ENCODE measurements around the gene TMC1. TPM values are rescaled to one million over a fixed set of nuclear protein-coding genes. Genes with fewer than 3 reads are reported as not detected.

TMC1 gene
- total RNA-seq, 1 donor from 2014 or later, result not detected

DNA sequence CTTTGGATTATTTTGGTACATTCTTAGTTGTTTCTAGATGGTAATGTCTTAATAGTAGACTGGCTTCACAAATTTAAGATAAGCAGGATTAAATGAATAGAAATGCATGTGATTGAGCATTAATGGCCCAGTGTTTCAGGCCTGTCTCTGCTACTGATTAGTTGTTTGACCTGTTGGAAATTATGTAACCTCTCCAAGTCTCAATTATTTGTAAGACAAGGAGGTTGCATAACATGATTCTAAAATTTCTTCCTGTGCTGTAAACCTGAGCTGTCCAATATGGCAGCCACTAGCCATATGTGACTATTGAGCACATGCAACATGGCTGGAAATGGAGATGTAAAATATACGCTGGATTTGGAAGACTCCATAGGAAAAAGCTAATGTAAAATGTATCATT lies 333.9 kb downstream of the TMC1 start:
- no peak overlapping the region for H3K9ac ChIP-seq
- no peak overlapping the region for H2AFZ ChIP-seq (replicated peaks)
- H3K27me3 ChIP-seq, result no peaks in the 10 kb centered on the region
- H3K27ac ChIP-seq, result no peak overlapping the region
- no peak overlapping the region for H3K4me2 ChIP-seq
- H3K27ac Mint-ChIP-seq, result no peak overlapping the region
- peaks cover 5% of the 10 kb centered on the region for H3K27me3 Mint-ChIP-seq (ENCODE audit: insufficient read depth, low read depth)
- no peak overlapping the region for H3K4me3 ChIP-seq
- no peaks in the 10 kb centered on the region for H3K36me3 Mint-ChIP-seq
- H3K36me3 ChIP-seq, result no peaks in the 10 kb centered on the region
- peaks cover 20% of the 10 kb centered on the region for H3K4me1 Mint-ChIP-seq
- peaks cover 5% of the 10 kb centered on the region for H3K9me3 Mint-ChIP-seq
- no peaks in the 10 kb centered on the region for H3K9me3 ChIP-seq (ENCODE audit: low read depth)
- TF ChIP-seq, protein P1, sequence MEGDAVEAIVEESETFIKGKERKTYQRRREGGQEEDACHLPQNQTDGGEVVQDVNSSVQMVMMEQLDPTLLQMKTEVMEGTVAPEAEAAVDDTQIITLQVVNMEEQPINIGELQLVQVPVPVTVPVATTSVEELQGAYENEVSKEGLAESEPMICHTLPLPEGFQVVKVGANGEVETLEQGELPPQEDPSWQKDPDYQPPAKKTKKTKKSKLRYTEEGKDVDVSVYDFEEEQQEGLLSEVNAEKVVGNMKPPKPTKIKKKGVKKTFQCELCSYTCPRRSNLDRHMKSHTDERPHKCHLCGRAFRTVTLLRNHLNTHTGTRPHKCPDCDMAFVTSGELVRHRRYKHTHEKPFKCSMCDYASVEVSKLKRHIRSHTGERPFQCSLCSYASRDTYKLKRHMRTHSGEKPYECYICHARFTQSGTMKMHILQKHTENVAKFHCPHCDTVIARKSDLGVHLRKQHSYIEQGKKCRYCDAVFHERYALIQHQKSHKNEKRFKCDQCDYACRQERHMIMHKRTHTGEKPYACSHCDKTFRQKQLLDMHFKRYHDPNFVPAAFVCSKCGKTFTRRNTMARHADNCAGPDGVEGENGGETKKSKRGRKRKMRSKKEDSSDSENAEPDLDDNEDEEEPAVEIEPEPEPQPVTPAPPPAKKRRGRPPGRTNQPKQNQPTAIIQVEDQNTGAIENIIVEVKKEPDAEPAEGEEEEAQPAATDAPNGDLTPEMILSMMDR (IDR thresholded peaks at IDR 0.05), result no peak
- TF ChIP-seq EZH2 (IDR thresholded peaks at IDR 0.05) (no peak), EZH2phosphoT487 (IDR thresholded peaks at IDR 0.05) (no peak)
- no peak overlapping the region for H3K4me3 Mint-ChIP-seq
- DNase-seq (ENCODE audit: low spot score), result no peak
- H3K79me2 ChIP-seq (ENCODE audit: low read depth), result no peaks in the 10 kb centered on the region
- peaks cover 7% of the 10 kb centered on the region for H3F3A ChIP-seq (ENCODE audit: low read depth)
- peaks cover 18% of the 10 kb centered on the region for H3K4me1 ChIP-seq
- no peaks in the 10 kb centered on the region for H4K20me1 ChIP-seq (ENCODE audit: low read depth)

DNA sequence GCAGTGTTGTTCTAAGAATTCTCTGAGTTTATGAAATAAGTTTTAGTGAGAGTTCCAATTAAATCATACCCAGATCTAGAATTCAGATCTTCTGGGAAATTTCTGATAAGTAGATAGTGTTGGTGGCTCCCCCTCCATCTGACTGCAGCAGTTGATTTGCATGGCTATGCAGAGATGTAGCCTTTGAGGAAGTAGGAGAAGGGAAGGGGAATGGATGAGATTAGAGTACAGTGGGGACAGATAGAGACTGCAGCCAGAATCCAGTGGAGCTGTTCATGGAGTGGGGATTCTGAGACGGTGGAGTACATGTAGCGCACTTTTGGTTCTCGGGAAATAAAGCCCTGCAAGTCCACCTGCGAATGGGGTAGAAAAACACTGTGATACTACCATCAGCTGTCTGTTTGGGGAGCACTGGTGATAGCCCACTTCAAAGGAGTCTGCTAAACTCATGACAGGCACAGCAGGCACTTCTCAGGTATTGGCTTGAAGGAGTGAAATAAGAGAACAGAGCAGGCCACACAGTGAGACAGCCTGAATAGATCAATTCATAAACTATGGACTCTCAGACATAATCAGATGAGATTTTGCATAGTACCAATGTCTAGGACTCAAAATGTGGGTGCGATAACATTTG lies 334.6 kb downstream of the TMC1 start:
- no peak overlapping the region for H3K4me3 Mint-ChIP-seq
- H3K4me3 ChIP-seq, result no peak overlapping the region
- H3K4me1 ChIP-seq, result peaks cover 18% of the 10 kb centered on the region
- no peak overlapping the region for H3K27ac Mint-ChIP-seq
- no peak overlapping the region for H3K27ac ChIP-seq
- TF ChIP-seq, protein P1 (IDR thresholded peaks at IDR 0.05), result no peak
- TF ChIP-seq EZH2 (IDR thresholded peaks at IDR 0.05) (no peak), EZH2phosphoT487 (IDR thresholded peaks at IDR 0.05) (no peak)
- H3K9ac ChIP-seq, result no peak overlapping the region
- no peaks in the 10 kb centered on the region for H3K36me3 ChIP-seq
- H3K27me3 Mint-ChIP-seq (ENCODE audit: insufficient read depth, low read depth), result peaks cover 5% of the 10 kb centered on the region
- peak; percentile 12 for DNase-seq (ENCODE audit: low spot score)
- peaks cover 7% of the 10 kb centered on the region for H3F3A ChIP-seq (ENCODE audit: low read depth)
- no peak overlapping the region for H3K4me2 ChIP-seq
- no peaks in the 10 kb centered on the region for H3K79me2 ChIP-seq (ENCODE audit: low read depth)
- peaks cover 5% of the 10 kb centered on the region for H3K9me3 Mint-ChIP-seq
- H3K27me3 ChIP-seq, result no peaks in the 10 kb centered on the region
- H3K4me1 Mint-ChIP-seq, result peaks cover 20% of the 10 kb centered on the region
- H4K20me1 ChIP-seq (ENCODE audit: low read depth), result no peaks in the 10 kb centered on the region
- no peaks in the 10 kb centered on the region for H3K36me3 Mint-ChIP-seq
- H2AFZ ChIP-seq (replicated peaks), result peak overlapping the region; percentile 10
- H3K9me3 ChIP-seq (ENCODE audit: low read depth), result no peaks in the 10 kb centered on the region

DNA sequence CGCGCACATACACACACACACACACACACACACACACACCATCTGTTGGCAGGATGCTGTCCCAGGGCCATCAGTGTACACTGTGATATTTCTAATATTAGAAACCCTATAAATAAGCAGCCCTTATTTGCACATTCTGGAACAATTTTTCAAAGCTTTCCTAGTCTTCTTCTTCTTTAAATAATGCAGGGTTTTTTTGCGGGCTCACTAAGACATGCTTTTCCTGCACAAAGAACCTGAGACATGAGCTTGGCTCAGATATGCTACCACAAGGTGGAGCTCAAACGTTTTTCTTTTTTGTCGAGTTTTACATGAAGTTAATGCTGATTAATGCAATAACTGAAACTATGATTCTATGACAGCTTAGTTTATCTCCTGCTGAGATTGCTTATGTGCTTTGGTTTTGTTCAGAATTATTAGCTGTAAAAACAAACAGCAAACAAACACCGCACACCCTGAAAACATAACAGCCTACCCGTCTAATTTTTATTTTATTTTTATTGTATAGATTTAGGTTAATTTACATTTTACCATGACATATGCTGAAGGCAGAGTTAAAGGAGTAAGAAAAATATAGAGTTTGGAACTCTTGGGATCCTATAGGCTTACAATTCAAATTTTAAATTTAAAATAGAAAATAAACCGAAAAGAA lies 335.7 kb downstream of the TMC1 start:
- Histone ChIP-seq H2AFZ (replicated peaks) (no peak overlapping the region), H3K9me3 (ENCODE audit: low read depth) (no peaks in the 10 kb centered on the region), H3K36me3 (no peaks in the 10 kb centered on the region), H3K4me3 (no peak overlapping the region), H3K27ac (no peak overlapping the region), H3K79me2 (ENCODE audit: low read depth) (no peaks in the 10 kb centered on the region), H4K20me1 (ENCODE audit: low read depth) (no peaks in the 10 kb centered on the region), H3K9ac (no peak overlapping the region), H3K4me1 (peaks cover 18% of the 10 kb centered on the region), H3K4me2 (no peak overlapping the region), H3K27me3 (no peaks in the 10 kb centered on the region), H3F3A (ENCODE audit: low read depth) (peaks cover 7% of the 10 kb centered on the region)
- Mint-ChIP-seq H3K27ac (no peak overlapping the region), H3K4me3 (no peak overlapping the region), H3K9me3 (no peaks in the 10 kb centered on the region), H3K36me3 (no peaks in the 10 kb centered on the region), H3K27me3 (ENCODE audit: insufficient read depth, low read depth) (peaks cover 5% of the 10 kb centered on the region), H3K4me1 (peaks cover 20% of the 10 kb centered on the region)
- TF ChIP-seq EZH2phosphoT487 (IDR thresholded peaks at IDR 0.05), result no peak
- TF ChIP-seq, protein P1 (IDR thresholded peaks at IDR 0.05), result peak; percentile 71
- DNase-seq (ENCODE audit: low spot score), result peak; percentile 46

Measured in neural progenitor cell (in vitro differentiated cells).